ENCODE data around the gene ZNF787.

GRCh38 chr19:56161534-56161933 is 40.4 kb upstream of the ZNF787 start:
- TF ChIP-seq CTCF (IDR thresholded peaks at IDR 0.05) (no peak), POLR2A (IDR thresholded peaks at IDR 0.05) (no peak)

All from thyroid gland (tissue), 4 donors.